Testis (tissue), 3 donors: ENCODE measurements around the gene TNFRSF21. TPM values are rescaled to one million over a fixed set of nuclear protein-coding genes. Genes with fewer than 3 reads are reported as not detected.

Experiments used
- DNase-seq: peaks from one replicate; pipeline ENCODE4 v3.0.0-alpha.2; 2019
- H3K27ac ChIP-seq, 2 donors: fragments of 200-600 bp; sonication (generic); one replicate each; pipeline ENCODE4 v1.5.1; 2019
- H3K27me3 ChIP-seq: fragments of 200-600 bp; sonication (generic); one replicate; pipeline ENCODE4 v1.5.1; 2019
- H3K36me3 ChIP-seq: fragments of 200-600 bp; sonication (generic); one replicate; pipeline ENCODE4 v1.5.1; 2017; ENCODE audit warnings: low read depth; ENCODE audit errors: missing control alignments
- H3K4me1 ChIP-seq: fragments of 200-600 bp; sonication (generic); one replicate; pipeline ENCODE4 v1.5.1; 2019
- H3K4me3 ChIP-seq, 2 donors: fragments of 200-600 bp; sonication (generic); one replicate each; pipeline ENCODE4 v1.5.1; 2017 to 2019
- H3K9me3 ChIP-seq: fragments of 200-600 bp; sonication (generic); one replicate; pipeline ENCODE4 v1.5.1; 2017
- CTCF ChIP-seq, 3 experiments: fragments of 450-650 bp in 2 of 3; fragments of 200-600 bp in 1 of 3; sonication (generic) in 1 of 3; IDR thresholded peaks; one replicate each; pipeline ENCODE4 v1.5.1; 2016 to 2019; ENCODE audit warnings: antibody characterized with exemption in 3 of 3, mild to moderate bottlenecking in 2 of 3, moderate library complexity in 1 of 3
- POLR2A ChIP-seq: fragments of 450-650 bp; IDR thresholded peaks from one replicate; pipeline ENCODE4 v1.6.1; 2017; ENCODE audit warnings: antibody characterized with exemption, mild to moderate bottlenecking, moderate library complexity
- WGBS, 2 donors: methylation state at CpG; one replicate each; pipeline ENCODE4 v1.1.5; 2018; 5-methylcytosine and 5-hydroxymethylcytosine counted together
- intact Hi-C: fragments of 100-400 bp; cut with DNase I; formaldehyde crosslinking; loops from one replicate; pipeline ENCODE4 v1.15.1; 2023; ENCODE audit warnings: low total_unique reads
- polyA plus RNA-seq: library from polyadenylated mRNA; stranded (reverse); fragments of 350-450 nt; fragmentation: Illumina TruSeq; extraction: RNeasy Lipid Tissue Mini Kit (QIAGEN cat#74804); gene quantifications from one replicate; pipeline ENCODE4 v1.2.3, GENCODE V29; 2014; ENCODE audit warnings: low read depth, low replicate concordance; ENCODE audit not compliant: insufficient read depth
- total RNA-seq, 2 donors: library from RNA; depleted of rRNA; stranded (reverse); fragments of >200 nt; gene quantifications; one replicate each; pipeline ENCODE4 v1.2.3, GENCODE V29; 2016

TNFRSF21 gene
- total and polyA plus RNA-seq, 3 donors from 2014 or later: 11.0 to 19.3 (median 17.1) TPM

DNA sequence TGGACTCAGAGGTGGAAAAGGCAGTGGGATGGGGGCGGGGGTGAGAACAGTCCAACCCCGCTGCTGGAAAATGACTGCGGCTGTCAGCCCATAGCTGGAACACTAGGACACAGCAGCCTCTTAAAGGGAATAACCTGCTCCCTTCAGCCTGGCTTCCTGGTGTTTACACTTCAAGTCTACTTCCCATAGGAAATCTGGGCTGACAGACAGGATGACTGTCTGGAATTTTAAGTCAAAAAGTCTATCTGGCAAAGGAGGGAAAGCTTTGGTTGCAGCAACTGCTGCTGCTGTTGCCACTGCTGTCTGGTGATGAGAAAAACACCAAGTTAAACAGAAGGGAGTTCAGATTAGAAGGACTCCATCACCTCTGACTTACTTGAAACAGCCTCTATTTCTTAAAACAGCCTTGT lies 44.9 kb downstream of the TNFRSF21 start:
- no peaks in the 10 kb centered on the region for H3K9me3 ChIP-seq
- H3K4me1 ChIP-seq: no peaks in the 10 kb centered on the region
- WGBS, 2 donors: 66 to 80% methylated on average over 3 of the region's 3 CpGs
- no peak overlapping the region for H3K27ac ChIP-seq
- intact Hi-C loops: no loop called here
- TF ChIP-seq CTCF (IDR thresholded peaks at IDR 0.05) (no peak), POLR2A (no peak)
- DNase-seq: no peak
- H3K4me3 ChIP-seq: no peak overlapping the region
- no peaks in the 10 kb centered on the region for H3K36me3 ChIP-seq
- H3K27me3 ChIP-seq: no peaks in the 10 kb centered on the region

GRCh38 chr6:47263268-47263667 lies 46.4 kb downstream of the TNFRSF21 start:
- Histone ChIP-seq H3K36me3 (no peaks in the 10 kb centered on the region), H3K27ac (no peak overlapping the region), H3K27me3 (no peaks in the 10 kb centered on the region), H3K4me1 (no peaks in the 10 kb centered on the region), H3K4me3 (no peak overlapping the region), H3K9me3 (no peaks in the 10 kb centered on the region)
- 87 to 88% methylated on average over 4 of the region's 4 CpGs for WGBS, 2 donors
- intact Hi-C loops: no loop called here
- TF ChIP-seq CTCF (IDR thresholded peaks at IDR 0.05) (no peak), POLR2A (no peak)
- no peak for DNase-seq

- no peak for TF ChIP-seq POLR2A
- no peak for TF ChIP-seq CTCF (IDR thresholded peaks at IDR 0.05)
- 56 to 58% methylated on average over 1 of the region's 1 CpG for WGBS, 2 donors
- Histone ChIP-seq H3K36me3 (no peaks in the 10 kb centered on the region), H3K27ac (no peak overlapping the region), H3K4me3 (no peak overlapping the region), H3K9me3 (no peaks in the 10 kb centered on the region), H3K27me3 (no peaks in the 10 kb centered on the region), H3K4me1 (no peaks in the 10 kb centered on the region)
- intact Hi-C loops: no loop called here
- no peak for DNase-seq
Measured at GRCh38 chr6:47262231-47262630, 47.5 kb downstream of the TNFRSF21 start.

- TF ChIP-seq CTCF (IDR thresholded peaks at IDR 0.05) (no peak), POLR2A (no peak)
- Histone ChIP-seq H3K4me1 (no peaks in the 10 kb centered on the region), H3K27ac (no peak overlapping the region)
Measured at GRCh38 chr6:47261191-47261590, 48.5 kb downstream of the TNFRSF21 start.

DNA sequence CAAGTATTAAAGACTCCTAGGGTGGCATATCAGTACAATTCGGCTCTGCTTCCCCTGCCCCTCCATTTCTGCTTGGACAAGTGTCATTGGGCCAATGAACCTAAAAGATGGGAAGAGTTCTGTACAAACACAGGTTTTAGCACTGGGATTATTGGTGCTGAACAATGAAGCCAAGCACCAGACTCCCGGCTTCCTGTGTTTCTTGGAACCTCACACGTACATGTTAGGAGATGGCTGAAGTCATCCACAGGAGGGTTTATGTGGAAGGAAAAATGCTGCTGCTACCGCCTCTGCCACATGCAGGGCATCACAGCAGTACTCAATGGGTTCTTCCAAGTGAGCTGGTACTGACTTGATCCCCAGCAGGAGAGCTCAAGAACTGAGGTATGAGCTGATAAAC lies 49.7 kb downstream of the TNFRSF21 start:
- no peaks in the 10 kb centered on the region for H3K4me1 ChIP-seq
- TF ChIP-seq POLR2A (no peak), CTCF (IDR thresholded peaks at IDR 0.05) (no peak)
- no peak for DNase-seq
- 74 to 94% methylated on average over 4 of the region's 4 CpGs for WGBS, 2 donors
- no peaks in the 10 kb centered on the region for H3K36me3 ChIP-seq
- no peaks in the 10 kb centered on the region for H3K27me3 ChIP-seq
- no peak overlapping the region for H3K27ac ChIP-seq
- intact Hi-C loops: no loop called here
- H3K9me3 ChIP-seq: no peaks in the 10 kb centered on the region
- H3K4me3 ChIP-seq: no peak overlapping the region

More at GRCh38 chr6:47261191-47261590, 48.5 kb downstream of the TNFRSF21 start:
- H3K9me3 ChIP-seq: no peaks in the 10 kb centered on the region
- WGBS, 2 donors: 93 to 100% methylated on average over 1 of the region's 1 CpG
- H3K36me3 ChIP-seq: no peaks in the 10 kb centered on the region
- DNase-seq: no peak
- H3K27me3 ChIP-seq: no peaks in the 10 kb centered on the region
- intact Hi-C loops: no loop called here
- H3K4me3 ChIP-seq: no peak overlapping the region
